ACHN (cell line): Measurements from ENCODE around the gene SP2.
A peak's percentile ranks its signal among the peaks of the same experiment; 100 is the strongest.

Source experiments
- DNase-seq: peaks from one replicate; pipeline ENCODE4 v3.0.0-alpha.2; 2015
- in situ Hi-C: cut with HindIII; loops from 2 replicates; pipeline ENCODE4 v1.10.0; 2017; ENCODE audit warnings: low sequenced_read_pairs, low pct_ligation_motif_present, low pct_unique_long_range_greater_than_20kb

Gene SP2

GRCh38 chr17:47884427-47884740 is 11.7 kb upstream of the SP2 start:
- no peak for DNase-seq
- in situ Hi-C loops = no loop called here

DNA sequence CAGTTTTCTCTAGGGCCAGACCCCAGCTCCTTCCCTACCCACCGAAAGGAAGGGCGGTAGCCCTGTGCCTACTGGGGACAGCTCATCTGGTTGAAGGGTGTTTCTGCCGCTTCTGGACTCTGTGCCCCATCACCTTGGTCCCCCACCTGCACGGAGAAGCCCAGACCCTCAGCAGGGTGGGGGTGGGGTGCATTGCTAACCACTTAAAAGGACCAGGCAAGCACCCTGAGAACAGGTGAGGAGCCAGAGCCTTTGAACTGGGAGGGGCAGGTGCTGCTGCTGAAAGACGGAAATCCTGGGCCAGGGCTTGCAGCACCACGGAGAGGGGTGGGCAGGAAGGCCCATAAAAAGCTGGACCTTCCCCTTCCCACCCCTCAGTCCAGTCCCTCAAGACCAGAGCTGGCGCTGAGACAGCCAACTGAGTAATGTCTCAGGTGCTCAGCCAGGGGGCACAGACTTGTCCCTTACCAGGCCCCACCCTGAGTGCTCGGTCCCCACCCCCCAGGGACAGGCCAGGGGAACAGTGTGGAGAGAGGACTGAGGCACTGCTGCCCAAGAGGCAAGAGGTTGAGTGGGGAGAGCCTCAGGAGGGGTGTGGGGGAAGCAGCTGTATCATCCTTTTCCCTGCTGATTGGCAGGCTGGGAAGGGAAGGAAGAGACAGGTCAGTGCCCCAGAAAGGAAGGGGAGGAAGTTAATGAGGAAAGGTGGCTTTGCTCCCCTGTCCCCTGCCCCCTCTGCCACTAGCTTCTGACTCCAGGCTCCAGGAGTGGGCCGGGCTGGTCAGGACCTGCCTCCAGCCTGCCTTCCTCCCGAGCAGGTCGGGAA is 10.9 kb upstream of the SP2 start:
- DNase-seq = no peak
- in situ Hi-C loops = no loop called here

DNA sequence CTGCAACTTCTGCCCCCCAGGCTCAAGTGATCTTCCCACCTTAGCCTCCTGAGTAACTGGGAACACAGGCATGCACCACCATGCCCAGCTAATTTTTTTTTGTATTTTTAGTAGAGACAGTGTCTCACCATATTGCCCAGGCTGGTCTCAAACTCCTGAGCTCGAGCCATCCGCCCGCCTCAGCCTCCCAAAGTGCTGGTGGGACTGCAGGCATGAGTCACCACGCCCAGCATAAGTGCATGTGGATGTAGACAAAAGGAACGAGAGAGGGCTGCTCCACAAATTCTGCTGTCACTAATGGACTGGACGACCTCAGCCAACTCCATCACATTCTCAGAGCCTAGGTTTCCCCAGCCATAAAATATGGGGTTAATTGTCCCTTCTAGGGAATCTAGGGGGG is 7.7 kb upstream of the SP2 start:
- in situ Hi-C loops = no loop called here
- DNase-seq = no peak

GRCh38 chr17:47889734-47890529 is 6.1 kb upstream of the SP2 start:
- DNase-seq = peak; percentile 81
- in situ Hi-C loops = no loop called here

DNA sequence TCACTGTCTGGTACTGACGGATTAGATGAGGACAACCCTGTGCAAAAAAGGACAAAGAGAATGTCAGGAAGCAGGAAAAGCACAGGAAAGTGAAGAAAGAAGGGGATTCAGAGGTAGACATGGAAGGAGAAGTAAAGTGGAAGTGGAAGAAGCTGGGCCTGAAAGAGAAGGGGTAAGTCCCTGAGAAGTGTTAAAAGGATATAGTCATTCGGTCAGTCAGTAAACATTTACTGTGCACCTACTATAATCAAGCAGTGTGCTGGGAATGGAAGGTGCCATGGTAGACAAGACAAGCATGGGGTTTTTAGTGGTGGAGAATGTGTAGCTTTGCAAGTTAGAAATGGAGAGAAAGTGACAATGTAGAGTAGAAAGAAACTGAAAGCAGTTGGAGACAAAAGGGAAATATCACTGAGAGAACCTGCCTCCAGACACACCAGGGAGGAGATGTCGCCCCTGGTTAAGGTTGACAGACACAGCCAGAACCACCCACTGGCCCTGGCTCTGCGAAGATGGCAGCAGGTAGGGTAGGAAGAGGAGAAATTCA is 4.4 kb upstream of the SP2 start:
- in situ Hi-C loops = no loop called here

DNA sequence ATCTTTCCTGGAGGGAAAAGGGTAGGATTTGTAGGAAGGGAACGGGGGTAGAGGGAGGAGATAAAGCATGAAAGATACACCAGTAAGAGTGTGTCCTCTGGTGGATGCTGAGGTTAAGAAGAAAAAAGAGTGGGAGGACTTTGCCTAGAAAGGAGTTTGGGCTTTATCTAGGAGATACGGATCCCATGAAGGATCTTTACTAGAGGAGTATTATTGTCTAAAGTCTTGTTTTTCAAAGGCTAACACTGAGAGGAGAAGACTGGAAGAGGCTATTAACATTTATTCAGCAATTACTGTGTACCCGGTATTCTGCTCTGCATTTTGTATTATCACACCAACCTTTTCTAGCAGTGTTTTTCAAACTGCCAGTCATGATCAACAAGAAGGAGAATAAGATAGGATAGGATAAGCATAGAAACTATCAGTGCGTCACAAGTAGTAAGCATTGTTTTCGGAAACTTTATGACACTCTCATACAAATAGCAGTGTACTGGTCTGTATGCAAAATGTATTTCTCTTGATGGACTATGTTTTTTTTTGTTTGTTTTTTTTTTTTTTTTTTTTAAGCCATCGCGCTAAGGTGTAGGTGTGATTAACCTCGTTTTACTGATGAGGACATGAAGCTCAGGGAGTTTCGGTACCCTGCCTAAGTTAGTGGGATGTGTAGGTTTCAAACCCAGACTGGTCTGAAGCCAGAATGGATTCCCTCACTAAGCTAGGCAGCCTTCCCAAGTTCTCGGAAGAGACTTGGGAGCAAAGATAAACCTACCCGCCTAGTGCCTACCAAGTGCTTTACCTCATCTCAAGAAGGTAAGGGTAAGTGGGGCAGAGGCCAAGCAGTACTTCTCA is 1.3 kb upstream of the SP2 start:
- in situ Hi-C loops = no loop called here
- no peak for DNase-seq

More for the DNA sequence above, 4.4 kb upstream of the SP2 start:
- DNase-seq = no peak

- in situ Hi-C loops = no loop called here
- peak; percentile 47 for DNase-seq
Observed at GRCh38 chr17:47895347-47895855, 635 bp upstream of the SP2 start.

DNA sequence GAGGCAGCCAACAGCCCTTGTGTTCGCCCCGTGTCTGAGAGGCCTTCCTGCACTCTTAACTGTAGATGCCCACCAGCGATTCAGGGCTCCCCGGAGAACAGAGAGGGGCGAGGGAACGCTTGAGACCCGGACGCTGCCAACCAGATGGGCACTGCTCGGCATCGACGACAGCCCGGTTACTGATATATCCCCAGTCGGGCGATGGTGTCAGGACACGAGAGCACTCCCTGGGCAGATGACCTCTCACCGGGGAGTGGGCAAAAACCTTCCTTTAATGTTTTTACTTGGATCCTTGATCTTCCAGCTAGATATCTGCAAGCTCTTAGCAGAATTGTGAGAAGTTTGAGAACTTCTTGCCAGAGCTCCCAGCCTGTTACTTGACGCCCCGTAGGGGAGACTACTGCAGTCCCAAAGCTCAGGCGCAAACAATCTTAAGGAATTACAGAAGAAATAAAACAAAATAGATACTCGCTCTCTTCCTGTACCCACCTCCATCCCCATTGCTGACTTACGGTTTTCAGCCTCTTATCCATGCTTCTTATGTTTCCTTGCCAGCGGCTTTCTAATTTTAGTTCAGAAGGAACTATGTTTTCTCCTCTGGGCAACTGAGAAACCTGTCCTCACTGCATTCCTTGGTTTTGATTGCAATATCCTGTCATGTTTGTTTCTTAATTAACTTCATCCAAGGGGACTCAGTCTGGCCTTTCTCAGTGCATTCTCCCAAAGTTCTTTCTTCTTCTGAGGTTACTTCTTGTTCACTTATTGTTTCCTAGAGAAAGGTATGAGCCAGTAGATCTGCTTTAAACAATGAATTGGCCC is 845 bp downstream of the SP2 start:
- in situ Hi-C loops = no loop called here
- no peak for DNase-seq

DNA sequence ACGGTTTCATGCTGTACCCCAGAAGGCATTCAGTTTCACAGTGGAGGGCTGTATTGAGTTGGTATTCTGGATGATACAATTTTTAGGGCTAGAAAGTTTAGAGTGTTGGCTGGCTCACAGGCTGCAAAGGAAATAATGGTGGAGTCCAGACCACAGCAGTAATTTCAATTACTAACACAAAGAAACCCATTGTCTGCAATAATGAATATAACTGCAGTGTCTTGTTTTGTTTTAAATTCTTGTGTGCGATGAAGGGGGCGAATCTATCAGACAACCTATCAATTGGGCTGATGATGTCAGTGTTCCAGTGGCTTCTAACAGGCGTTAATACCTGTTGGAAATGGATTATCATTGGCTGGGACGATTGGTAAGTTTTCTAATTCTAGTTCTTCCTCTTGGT is 1.5 kb downstream of the SP2 start:
- in situ Hi-C loops = no loop called here
- no peak for DNase-seq

GRCh38 chr17:47898241-47898640 is 2.2 kb downstream of the SP2 start:
- no peak for DNase-seq

GRCh38 chr17:47899643-47900042 is 3.6 kb downstream of the SP2 start:
- in situ Hi-C loops = no loop called here
- DNase-seq = no peak

More at GRCh38 chr17:47898241-47898640, 2.2 kb downstream of the SP2 start:
- in situ Hi-C loops = no loop called here

GRCh38 chr17:47901423-47901822 is 5.4 kb downstream of the SP2 start:
- in situ Hi-C loops = no loop called here
- DNase-seq = no peak

DNA sequence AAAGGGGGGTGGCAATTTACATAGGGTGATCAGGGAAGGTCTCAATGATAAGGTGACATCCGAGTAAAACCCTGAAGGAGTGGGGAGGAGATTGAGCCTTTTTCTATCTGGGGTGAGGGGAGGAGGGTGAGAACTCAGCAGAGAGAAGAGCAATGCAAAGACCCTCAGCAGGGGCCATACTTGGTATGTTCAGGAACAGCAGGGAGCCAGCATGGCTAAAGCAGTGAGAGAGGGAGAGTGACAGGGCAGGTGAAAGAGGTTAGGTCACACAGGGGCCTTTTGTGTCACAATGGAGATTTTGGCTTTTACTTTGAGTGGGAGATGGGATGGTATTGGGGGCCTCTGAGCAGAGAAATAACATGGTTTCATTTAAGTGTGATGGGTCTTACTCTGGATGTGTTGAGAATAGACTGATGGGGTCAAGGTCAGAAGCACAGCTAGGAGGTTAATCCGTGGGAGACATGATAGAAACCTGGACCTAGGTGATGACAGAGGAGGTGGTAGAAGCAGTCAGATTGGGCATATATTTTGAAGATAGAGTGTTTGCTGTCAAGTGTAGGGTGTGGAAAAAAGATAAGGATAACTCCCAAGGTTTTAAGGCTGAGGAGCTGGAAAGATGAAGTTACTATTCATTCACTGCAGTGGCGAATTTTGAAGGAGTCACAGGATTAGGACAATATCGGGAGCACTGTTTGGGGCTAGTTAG is 6.2 kb downstream of the SP2 start:
- no peak for DNase-seq
- in situ Hi-C loops = no loop called here

DNA sequence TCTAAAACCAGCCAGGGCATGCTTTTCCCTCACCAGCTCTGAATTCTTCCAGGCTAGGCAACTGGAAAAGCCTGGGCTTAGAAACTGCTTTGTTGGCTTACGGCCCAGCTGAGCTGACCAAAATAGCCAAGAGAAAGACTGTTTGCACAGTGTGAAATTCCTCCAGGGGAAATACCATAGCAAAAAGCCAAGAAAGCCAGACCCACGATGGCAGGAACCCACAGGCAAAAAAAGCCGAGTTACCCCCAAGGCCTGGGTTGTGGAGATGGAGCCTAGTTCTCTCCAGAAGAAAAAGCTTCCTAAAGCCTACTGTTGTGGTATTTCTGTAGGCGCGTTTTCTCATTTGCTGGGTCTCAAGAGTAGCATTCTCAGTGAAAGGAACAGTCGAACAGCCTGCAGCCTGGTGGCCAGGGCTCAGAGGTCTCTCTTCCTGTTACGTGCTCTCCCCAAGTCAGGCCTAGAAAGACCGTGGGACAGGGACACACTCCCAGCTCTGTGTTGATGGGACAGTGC is 9.2 kb downstream of the SP2 start:
- peak; percentile 50 for DNase-seq
- in situ Hi-C loops = no loop called here

GRCh38 chr17:47906443-47906842 is 10.4 kb downstream of the SP2 start:
- in situ Hi-C loops = no loop called here
- DNase-seq = no peak

DNA sequence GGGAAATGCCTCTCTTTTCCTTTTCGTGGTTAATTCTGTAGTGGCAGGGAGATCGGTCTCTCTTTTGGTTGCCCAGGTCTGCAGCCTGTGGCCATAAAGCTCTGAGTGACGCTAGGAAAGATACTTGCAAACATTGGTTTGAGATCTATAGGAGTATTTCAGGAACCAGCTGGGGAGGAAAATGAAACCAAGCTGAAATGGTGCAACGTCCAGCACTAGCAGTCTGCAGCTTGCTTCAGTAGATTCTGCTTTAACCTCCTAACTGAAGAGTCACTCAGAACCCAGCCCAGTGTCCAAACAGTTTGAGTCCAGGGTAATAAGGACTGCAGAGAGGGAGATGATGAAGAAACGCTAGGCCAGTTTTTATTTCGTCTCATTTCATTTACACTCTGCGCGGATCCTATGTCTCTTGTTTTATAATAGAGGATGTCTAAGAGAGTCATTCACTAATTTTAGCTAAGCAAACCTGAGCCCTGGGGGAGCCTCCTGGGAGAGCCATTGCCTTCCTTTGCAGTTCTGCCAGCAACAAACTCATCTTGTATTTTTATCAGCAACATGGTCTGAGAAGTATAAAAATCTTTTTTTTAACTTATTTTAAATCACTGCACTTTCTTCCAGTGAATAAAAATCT is 12.0 kb downstream of the SP2 start:
- in situ Hi-C loops = no loop called here

GRCh38 chr17:47913050-47913449 is 17.0 kb downstream of the SP2 start:
- no peak for DNase-seq
- in situ Hi-C loops = no loop called here

More for the DNA sequence above, 12.0 kb downstream of the SP2 start:
- DNase-seq = no peak
